Central memory CD4-positive, alpha-beta T cell (primary cell): Measurements from ENCODE around the gene IL24.
A peak's percentile ranks its signal among the peaks of the same experiment; 100 is the strongest.

Experiments
- DNase-seq: peaks from one replicate; pipeline ENCODE4 v3.0.0; 2022

Gene IL24

DNA sequence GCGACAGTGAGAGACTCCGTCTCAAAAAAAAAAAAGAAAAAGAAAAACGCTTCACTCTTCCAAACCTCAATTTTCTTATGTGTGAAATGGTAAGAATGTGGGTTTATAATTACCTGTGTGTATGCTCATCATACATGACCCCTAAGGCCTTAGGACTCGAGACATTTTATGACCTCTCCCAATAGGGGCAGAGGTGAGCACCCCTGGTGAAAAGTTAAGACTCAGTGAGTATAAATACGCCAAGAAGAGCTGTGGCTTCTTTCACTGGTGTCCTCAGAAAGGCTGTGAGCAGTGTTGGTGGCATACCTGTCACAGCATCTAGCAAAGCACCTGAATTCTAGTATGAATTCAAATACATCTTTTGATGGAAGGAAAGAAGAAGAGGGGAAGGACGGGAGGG, 32.3 kb downstream of the IL24 start:
- DNase-seq, result no peak

DNA sequence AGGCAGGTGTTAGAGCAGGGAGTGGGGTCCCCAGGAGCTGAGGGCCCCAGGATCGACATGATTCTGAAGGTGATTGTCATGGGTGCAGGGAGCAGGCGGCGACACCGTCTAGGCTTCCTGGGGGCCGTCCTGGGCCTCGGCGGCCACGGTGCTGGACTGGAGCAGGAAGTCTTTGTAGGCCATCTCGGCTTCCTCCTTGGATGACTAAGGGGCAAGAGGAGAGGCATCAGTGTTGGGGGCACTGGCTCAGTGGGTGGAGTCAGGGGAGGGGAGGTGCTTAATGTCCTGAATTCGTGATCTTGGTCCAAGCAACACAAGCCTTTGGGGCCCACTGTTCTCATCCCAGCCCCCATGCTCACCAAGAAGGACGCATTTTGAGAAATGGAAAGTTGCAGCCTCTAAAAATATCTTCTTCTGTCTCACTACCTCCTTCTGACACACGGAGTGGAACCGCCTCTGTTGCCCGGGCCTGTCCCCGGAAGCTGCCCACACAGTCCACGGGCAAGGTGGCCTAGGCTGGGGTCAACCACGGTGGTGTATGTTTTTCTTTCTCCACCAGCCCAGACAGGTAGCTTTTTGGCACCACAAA, 33.1 kb downstream of the IL24 start:
- no peak for DNase-seq

DNA sequence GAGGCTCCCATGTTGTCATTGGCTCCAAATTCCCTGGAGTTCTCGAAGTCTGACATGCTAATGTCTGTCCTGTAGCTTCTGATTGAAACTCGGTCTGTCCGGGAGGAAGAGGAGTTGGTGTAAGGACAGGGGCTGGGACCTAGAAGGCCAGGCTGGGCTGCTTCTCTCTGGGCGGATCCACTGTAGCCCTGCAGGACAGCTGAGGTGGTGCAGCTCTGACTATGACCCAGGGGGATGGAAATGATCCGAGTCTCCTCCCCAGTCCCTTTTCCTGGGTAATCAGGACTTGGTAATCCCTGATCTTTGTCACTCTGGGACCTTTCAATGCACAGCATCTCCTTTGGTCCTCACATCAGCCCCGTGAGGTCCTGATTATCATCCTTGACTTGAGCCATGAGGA, 34.5 kb downstream of the IL24 start:
- DNase-seq, result no peak

DNA sequence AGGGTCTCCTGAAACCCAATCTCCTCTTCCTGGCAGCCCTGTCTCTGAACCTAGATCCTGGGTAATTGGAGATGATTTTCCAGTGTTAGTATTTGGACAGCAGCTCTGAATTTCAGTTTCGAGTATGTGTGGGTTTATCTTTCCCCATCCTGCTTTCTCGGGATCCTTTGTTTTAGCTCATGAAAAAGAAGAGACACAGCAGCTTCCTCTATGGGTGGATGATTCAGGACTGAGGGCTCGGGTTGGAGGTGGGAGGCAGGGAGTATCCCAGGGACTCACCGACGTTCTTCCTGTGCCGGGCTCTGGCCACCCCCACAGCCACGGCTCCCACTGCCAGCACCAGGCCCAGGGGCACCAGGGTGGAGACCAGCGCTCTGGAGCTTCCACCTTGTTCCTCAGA, 34.9 kb downstream of the IL24 start:
- no peak for DNase-seq

DNA sequence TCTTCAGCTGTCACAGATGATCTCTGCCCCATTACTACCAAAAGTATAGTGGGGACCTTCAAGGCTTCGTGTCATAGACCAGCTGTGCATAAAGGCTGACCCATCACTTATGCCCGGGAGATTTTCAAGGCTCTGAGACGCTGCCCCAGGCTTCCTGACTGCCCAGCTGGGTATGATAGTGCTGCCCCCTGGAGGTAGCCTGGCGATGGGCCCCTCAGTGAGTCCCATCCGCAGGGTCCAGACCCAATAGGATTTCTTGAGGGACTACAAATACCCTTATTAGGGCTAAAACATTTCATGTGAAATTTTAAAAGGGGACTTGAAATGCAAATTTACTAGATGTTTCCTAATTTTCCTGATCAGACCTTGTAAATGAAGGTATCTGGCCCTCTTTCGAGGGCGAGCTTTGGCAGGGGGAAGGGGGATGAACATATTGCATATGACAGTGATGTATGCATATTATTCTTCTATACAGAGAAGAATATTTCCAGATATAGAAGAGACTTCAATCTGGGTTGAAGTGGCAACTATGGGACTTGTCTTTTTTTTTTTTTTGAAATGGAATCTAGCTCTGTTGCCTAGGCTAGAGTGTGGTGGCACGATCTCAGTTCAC, 36.2 kb downstream of the IL24 start:
- DNase-seq, result peak; percentile 55

DNA sequence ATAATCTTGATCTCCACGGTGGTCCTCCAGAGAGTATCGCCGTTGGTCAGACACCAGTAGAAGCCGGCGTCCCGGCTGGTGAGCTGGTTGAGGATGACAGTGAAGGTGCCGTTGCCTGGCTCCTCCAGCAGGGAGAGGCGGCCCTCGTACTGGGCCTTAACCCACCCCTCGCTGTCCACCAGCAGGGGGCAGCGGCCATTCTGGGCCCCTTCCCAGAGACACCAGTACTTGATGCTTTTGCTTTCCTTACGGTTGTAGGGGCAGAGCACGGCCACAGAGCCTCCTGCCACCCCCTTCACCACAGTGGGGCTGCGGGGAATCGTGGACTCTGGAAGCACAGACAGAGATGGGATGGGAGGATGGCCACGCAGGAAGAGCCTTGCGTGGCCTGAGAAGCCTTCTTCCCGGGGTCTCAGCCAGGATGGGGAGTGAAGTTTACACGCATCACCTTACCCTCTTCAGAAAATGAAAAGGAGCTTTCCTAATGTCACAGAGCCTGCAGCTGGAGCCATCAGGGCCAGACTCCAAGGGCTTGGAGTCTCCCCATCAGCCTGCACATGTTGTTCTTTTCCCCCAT, 38.3 kb downstream of the IL24 start:
- no peak for DNase-seq

DNA sequence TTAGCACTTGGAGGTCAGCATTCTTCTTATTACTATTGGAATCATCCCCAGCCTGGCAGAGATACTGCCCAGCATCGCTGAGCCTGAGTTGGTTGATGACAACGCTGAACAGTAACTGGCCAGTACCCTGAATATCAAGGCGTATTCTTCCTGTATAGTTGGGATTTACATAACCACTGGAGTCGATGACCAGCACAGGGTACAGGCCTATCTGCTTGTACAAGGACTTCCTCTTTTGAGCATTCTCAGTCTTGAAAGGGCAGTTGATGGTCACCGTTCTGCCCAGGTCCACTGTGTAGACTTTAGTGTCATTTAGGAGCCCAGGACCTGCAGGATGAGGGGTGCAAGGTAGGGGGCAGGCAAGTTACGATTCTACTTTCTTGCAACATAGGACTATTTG, 40.2 kb downstream of the IL24 start:
- DNase-seq, result no peak

DNA sequence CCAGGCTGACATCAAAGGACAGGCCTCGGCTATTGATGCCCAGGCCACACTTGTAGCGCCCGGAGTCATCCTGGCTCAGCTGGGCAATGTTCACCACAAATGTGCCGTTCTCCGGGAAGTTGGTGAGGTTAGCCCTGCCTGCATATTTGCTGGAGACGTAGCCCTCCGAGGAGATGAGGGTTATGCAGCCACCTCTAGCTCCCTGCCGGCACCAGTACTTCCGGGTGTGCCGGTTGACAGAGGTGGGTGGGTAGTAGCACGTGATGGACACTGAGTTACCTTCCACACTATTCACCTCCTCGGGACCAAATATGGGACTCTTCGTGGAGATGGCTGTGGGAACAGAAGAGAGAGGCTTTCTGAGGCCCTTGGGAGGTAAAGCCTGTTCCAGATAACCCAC, 41.9 kb downstream of the IL24 start:
- no peak for DNase-seq

DNA sequence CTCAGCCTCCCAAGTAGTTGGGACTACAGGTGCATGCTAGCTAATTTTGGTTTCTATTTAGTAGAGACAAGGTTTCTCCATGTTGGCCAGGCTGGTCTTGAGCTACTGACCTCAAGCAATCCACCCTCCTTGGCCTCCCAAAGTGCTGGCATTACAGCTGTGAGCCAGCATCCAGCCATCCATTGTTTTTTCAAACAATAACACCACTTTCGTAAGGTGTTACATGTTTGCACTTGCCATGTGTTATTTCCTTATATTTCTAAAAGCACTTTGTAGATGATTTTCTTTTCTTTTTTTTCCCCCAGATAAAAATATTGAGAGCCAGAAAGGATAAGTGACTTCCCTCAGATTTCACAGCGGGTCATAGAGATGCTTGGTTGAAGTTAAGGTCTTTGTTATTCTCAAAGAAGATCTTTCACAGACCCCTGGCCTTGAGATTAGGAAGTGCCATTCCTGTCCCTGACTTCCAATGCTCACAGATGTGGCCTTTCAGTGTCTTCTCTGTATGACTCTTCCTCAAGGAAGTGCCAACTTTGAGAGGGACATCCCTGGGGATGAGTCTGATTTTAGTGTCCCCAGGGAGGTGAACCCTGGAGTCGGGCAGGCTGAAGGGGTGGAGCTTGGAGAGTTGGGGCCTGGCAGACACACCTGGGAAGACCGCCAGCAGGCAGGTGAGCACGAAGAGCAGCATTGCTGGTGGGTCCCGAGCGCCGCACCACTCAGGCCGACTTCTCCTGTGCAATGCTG, 42.8 kb downstream of the IL24 start:
- DNase-seq, result no peak

DNA sequence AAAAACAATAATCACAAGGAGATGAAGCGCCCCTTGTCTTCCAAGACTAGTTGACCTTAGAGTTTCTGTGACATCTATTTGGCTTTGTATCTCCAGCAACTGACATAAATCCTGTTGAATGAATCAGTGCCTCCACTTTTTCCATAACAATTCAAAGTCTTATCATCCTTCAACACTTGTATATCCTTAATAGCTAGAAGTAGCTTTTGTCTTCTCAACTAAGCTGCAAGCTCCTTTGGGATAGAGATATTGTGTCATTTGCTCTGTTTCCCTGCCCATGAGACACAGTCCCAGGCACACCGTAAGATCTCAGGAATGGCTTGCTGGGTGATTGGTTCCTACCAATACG, 43.3 kb downstream of the IL24 start:
- DNase-seq, result no peak

DNA sequence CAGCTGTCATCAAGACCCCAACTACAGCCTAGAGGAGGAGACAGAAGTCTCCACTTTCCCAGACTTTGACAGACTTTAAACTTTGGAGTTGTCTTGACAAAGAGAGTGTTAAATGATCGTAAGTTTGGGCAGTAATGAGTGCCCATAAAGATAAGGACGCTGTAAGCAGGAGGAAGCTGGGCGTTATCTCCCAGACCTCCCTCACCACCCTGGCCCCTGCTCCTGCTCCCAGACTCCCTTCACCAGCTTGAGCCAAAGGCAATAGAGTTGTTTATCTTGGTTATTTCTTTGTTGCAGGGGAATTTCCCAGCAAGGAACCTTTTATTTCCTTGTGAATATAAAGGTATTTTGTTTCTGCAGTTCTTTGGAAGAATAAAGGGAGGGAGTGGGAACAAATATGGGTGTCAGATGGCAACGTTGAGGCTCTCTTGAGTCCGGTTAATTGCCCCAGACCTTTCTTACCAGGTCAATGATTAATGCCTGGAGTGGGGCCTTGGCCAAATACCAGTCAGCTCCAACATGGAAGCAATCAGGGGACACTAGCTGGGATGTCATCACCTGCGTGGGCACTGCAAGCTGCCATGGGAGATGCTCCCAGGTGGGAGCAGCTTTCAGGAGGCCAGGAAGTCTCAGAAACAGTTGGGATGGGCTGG, 44.6 kb downstream of the IL24 start:
- no peak for DNase-seq

DNA sequence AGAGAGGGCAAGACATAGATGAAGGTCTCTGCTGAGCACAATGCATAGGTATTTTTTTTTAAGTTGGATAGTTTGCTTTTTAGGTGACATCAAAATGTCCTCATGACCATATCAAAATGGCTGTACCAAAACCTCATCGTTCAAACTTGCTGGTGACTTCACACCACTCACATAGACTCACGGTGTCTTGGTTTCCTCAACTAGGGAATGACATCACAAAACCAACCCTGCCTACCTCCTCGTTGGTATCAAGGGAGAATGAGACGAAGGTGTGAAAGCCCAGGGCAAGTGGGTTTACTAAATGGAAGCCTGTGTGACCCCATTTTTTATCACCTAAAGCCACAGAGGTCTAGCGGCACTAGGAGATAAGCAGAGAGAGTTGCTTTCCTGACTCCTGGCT, 47.5 kb downstream of the IL24 start:
- DNase-seq, result no peak

DNA sequence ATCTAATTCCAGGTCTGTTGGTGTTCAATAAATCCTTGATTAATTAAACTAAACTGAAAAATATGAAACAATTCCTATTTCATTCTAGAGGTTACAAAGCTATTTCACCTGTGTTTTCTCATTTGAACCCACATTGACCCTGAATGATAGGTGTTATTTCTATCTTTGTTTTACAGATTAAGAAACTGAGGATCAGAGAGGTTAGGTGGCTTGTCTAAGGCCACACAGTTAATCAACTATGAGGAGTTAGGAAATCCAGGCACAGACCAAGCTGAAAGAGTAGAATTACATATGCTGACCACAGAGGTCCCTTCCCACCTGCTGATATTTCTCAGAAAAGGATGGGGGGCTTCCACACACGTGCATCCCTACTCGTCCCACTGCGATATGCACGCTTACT, 48.5 kb downstream of the IL24 start:
- no peak for DNase-seq

DNA sequence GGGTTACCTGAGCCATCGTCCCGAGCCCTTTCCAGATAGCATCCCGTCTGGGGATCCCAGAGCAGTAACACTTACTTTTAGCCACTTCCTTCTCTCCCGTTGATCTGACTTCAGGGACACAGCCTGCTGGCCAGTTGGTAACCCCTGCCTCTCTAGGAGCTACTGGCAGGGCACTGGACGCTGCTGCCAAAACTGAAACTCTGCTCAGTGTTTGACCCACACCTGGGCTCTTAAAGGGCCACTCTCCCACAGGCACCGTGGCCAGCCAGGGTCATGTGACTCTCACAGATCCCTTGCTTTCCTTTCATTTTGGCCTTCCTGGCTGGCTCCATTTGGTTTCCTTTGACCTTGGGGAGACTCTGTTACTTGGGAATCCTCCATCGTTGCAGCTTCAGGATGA, 49.0 kb downstream of the IL24 start, which contains the start of gene PIGR:
TSS of gene PIGR (minus strand) at position 206 of the 400 bp plus-strand sequence. CDS start 5,935 bp downstream, outside the sequence.
- no peak for DNase-seq

DNA sequence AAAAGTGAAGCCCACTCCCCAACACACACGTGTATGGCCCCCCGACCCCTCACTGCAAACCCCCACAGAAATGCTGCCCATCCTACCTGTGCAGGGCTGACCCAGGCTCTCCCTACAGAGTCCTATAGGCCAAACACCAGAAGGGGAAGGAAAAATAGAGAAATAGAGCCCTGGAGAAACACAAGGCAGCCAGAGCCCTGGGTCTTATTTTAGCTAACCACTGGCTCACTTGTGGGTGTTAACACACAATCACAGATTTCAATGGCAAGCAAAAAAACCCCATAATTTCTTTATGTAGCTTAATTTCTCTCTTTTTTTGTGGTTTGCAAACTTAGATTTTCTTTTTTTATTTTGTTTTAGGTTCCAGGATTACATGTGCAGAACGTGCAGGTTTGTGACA, 50.0 kb downstream of the IL24 start:
- no peak for DNase-seq

DNA sequence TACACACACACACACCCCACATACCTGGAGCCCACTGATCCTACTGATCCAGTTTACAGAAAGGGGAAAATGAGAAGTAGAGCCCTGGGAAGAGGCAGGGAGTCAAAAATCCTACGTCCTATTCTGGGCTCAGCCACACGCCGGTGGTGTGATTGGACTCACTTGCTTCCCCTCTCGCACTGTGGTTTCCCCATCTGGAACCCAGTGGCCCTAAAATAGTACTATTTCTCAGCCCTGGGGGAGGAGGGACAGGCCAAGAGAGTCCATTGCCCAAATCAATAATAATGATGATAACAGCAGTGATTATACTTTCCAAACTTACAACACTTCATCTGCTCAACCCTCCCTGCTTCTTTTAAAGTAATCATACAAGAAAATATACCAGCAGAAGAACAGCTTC, 52.0 kb downstream of the IL24 start:
- no peak for DNase-seq

DNA sequence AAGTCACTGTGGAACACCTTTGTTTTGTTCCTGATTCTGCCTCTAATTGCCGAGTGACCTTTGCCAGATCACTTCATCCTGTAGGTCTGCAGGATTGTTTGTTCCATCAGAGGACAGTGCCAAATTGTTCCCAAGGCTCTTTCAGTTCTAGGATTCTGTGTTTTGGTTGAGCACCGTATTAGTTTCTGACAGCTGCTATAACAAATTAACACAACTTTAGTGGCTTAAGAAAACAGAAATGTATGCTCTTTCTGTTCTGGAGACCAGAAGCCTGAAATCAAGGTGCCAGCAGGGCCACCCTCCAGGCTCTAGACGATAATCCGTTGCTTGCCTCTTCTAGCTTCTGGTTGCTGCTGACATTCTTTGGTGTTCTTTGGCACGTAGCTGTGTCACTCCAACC, 52.4 kb downstream of the IL24 start:
- DNase-seq, result no peak

DNA sequence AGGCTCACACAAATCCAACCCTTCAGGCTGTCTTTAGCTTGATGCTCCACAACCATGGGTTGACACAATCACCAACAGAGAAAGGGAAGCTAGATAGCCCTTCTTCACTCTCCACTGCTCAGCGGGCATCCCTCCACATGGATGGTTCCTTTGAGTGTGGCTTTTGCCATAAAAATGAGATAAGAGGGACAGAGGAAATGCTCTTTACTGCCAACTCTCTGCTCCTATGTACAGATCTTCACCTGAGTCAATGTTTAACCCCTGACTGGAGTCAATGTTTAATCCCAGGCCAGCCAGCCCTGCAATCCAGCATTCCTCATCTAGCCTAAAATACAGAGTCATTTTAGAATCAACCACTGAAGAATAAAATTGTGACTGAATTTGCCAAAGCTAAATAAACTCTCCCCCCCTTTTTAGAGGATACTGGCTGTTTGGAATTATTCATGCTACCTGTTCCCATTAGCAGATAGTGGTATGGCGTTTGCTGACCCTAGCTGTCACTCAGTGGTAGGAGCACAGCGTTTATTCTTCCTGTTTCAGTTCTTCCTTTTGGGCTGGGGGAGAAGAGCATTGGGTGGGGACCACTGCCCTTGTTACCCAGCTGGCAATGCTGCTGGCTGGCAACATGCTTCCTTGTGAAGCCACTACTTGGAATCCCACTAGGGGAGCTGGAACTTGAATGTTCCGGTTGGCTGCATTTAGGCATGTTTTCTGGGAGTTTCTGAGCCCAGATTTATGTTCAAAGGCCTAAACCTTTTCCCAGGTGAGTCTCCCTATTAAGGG, 54.3 kb downstream of the IL24 start:
- DNase-seq, result no peak

DNA sequence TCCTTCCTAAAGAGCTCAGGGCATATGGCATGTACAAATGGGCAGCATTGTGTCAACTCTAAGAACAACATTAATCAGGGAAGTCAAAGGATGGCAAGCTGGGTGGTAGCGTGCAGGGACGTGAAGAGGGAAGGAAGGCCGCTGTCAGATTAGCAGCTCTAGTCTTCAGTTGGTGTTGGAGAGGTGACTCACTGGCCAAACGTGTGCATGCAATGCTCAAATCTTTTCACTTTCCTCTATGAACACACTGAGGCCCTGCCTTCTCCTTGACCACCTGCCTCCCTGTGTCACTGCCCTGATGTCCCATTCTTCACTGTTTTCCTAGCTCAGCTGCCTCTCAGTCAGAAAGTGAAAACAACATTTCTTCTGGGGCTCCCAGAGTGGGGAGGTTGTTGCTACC, 54.9 kb downstream of the IL24 start:
- no peak for DNase-seq

DNA sequence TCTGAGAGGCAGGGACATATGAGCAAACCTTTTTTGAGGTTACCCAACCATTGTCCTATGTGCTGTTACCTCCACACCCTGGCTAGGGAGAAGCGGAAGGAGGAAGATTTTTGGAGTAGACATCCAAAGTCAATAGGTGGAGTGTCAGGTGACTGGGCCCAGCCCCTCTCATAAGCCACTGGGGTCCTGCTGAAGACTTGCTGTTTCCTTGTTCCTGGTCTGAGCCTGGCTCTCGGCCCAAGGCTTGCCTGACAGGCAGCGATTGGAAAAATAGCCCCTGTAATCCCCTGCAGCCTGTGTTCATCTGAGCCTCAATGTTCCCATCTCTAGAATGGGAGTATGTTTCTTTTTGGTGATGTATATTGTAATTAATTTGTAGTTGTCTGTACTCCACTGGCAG, 55.9 kb downstream of the IL24 start:
- no peak for DNase-seq

DNA sequence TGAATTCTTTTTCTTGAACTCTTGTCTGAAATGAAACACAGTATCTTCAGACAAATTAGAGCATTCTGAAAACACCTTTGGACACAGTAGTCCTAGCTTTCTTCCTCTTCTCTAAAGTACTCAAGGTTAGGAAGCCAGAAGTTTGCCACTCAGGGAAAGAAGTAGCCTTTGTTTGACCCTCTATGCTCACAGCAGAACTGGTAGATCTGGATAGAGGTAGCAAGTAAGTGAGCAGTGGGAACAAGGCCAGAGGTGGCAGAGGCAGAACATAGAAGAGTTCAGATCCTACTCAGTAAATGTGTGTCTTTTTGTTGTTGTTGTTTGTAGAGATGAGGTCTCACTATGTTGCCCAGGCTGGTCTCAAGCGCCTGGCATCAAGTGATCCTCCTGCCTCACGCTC, 56.4 kb downstream of the IL24 start:
- DNase-seq, result no peak
